ENCODE results near the gene PDE6D. TPM values are rescaled to one million over a fixed set of nuclear protein-coding genes. Genes with fewer than 3 reads are reported as not detected.

The PDE6D gene
- total RNA-seq, 4 donors from 2014 or later, result 20.0 to 59.4 (median 25.7) TPM

GRCh38 chr2:231745303-231746038, 35.6 kb downstream of the PDE6D start:
- H3K36me3 ChIP-seq, result no peaks in the 10 kb centered on the region

DNA sequence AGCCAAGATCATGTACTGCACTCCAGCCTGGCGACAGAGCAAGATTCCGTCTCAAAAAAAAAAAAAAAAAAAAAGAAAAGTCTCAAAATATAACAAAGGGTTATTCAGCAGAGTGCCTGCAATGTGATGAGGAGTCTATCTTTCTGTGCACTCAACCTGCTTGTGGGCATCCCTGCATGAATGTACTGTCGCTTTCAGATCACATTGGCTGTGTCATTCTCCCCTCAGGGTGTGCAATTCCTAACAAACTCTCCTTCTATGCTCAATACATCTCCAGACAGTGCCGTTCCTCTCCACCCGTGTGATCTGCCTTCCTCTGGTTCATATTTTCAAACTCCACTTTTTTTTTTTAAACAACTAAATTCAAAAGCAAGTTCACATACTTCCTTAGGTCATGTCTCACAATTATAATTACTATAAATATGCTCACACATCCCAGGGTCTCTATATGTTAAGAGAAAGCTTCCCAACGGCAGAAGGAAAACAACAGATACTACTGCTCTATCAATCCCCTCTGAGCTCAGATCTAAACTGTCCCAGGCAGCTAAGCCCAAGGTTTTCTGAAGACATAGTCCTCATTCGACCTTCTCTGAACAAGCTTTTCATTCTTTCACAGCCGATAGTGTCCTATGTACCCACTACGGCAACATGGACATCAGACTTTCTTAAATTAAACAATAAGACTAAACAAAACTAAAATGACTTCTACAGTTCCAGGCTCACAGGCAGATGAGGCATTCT, 37.5 kb downstream of the PDE6D start:
- H3K27me3 ChIP-seq, result no peaks in the 10 kb centered on the region
- no peaks in the 10 kb centered on the region for H3K9me3 ChIP-seq
- DNase-seq, result no peak
- H3K36me3 ChIP-seq, result no peaks in the 10 kb centered on the region
- no peak overlapping the region for H3K27ac ChIP-seq
- no peaks in the 10 kb centered on the region for H3K4me1 ChIP-seq
- no peak overlapping the region for H3K4me3 ChIP-seq
- no peak for TF ChIP-seq POLR2A (IDR thresholded peaks at IDR 0.05)
- TF ChIP-seq, protein P1, sequence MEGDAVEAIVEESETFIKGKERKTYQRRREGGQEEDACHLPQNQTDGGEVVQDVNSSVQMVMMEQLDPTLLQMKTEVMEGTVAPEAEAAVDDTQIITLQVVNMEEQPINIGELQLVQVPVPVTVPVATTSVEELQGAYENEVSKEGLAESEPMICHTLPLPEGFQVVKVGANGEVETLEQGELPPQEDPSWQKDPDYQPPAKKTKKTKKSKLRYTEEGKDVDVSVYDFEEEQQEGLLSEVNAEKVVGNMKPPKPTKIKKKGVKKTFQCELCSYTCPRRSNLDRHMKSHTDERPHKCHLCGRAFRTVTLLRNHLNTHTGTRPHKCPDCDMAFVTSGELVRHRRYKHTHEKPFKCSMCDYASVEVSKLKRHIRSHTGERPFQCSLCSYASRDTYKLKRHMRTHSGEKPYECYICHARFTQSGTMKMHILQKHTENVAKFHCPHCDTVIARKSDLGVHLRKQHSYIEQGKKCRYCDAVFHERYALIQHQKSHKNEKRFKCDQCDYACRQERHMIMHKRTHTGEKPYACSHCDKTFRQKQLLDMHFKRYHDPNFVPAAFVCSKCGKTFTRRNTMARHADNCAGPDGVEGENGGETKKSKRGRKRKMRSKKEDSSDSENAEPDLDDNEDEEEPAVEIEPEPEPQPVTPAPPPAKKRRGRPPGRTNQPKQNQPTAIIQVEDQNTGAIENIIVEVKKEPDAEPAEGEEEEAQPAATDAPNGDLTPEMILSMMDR (IDR thresholded peaks at IDR 0.05), result no peak

More at GRCh38 chr2:231745303-231746038, 35.6 kb downstream of the PDE6D start:
- Histone ChIP-seq H3K27me3 (no peaks in the 10 kb centered on the region), H3K4me1 (no peaks in the 10 kb centered on the region), H3K9me3 (no peaks in the 10 kb centered on the region), H3K27ac (no peak overlapping the region), H3K4me3 (no peak overlapping the region)
- DNase-seq, result no peak
- no peak for TF ChIP-seq POLR2A (IDR thresholded peaks at IDR 0.05)
- TF ChIP-seq, protein P1 (IDR thresholded peaks at IDR 0.05), result no peak

- H3K4me1 ChIP-seq, result no peaks in the 10 kb centered on the region
- no peaks in the 10 kb centered on the region for H3K27me3 ChIP-seq
- no peak overlapping the region for H3K27ac ChIP-seq
- peaks cover 0 to 21% (median 0%) of the 10 kb centered on the region in 3 donors for H3K36me3 ChIP-seq
- H3K4me3 ChIP-seq, result no peak overlapping the region
- no peaks in the 10 kb centered on the region for H3K9me3 ChIP-seq
- DNase-seq, result no peak
- no peak for TF ChIP-seq POLR2A (IDR thresholded peaks at IDR 0.05)
- TF ChIP-seq, protein P1 (IDR thresholded peaks at IDR 0.05), result no peak
Measured at GRCh38 chr2:231737761-231738160, 43.3 kb downstream of the PDE6D start.

- no peak overlapping the region for H3K4me3 ChIP-seq
- no peak overlapping the region for H3K27ac ChIP-seq
- TF ChIP-seq, protein P1 (IDR thresholded peaks at IDR 0.05), result no peak
- no peak for DNase-seq
- H3K4me1 ChIP-seq, result no peaks in the 10 kb centered on the region
- peaks cover 0 to 32% (median 0%) of the 10 kb centered on the region in 3 donors for H3K36me3 ChIP-seq
- H3K27me3 ChIP-seq, result no peaks in the 10 kb centered on the region
- no peaks in the 10 kb centered on the region for H3K9me3 ChIP-seq
Measured at GRCh38 chr2:231732604-231733003, 48.5 kb downstream of the PDE6D start.

- H3K36me3 ChIP-seq, result peaks cover 0 to 11% (median 0%) of the 10 kb centered on the region in 3 donors
- no peaks in the 10 kb centered on the region for H3K9me3 ChIP-seq
- H3K27ac ChIP-seq, result no peak overlapping the region
- TF ChIP-seq, protein P1 (IDR thresholded peaks at IDR 0.05), result no peak
- TF ChIP-seq POLR2A (IDR thresholded peaks at IDR 0.05), result no peak
- H3K27me3 ChIP-seq, result no peaks in the 10 kb centered on the region
- no peaks in the 10 kb centered on the region for H3K4me1 ChIP-seq
- DNase-seq, result no peak
- no peak overlapping the region for H3K4me3 ChIP-seq
Measured at GRCh38 chr2:231727621-231728020, 53.5 kb downstream of the PDE6D start.
